HuH-7.5 (cell line): Measurements from ENCODE around the gene MPDZ.
A peak's percentile ranks its signal among the peaks of the same experiment; 100 is the strongest.

Source experiments
- DNase-seq: peaks from one replicate; pipeline ENCODE4 v3.0.0; 2011; ENCODE audit warnings: low spot score

Gene MPDZ

GRCh38 chr9:13279284-13280141, at the start of gene MPDZ:
Gene MPDZ, minus strand, starts transcription at chr9:13279692. Its CDS starts 29,377 bp downstream, at chr9:13250315.
- peak; percentile 61 for DNase-seq

- no peak for DNase-seq
Observed at GRCh38 chr9:13324988-13325387, 45.5 kb upstream of the MPDZ start.

- no peak for DNase-seq
Observed at GRCh38 chr9:13322828-13323550, 43.5 kb upstream of the MPDZ start.

GRCh38 chr9:13318027-13318426, 38.5 kb upstream of the MPDZ start:
- no peak for DNase-seq

- no peak for DNase-seq
Observed at GRCh38 chr9:13296972-13297371, 17.5 kb upstream of the MPDZ start.

GRCh38 chr9:13295556-13295955, 16.1 kb upstream of the MPDZ start:
- DNase-seq, result no peak

GRCh38 chr9:13292782-13293181, 13.3 kb upstream of the MPDZ start:
- DNase-seq, result no peak

GRCh38 chr9:13292158-13292557, 12.7 kb upstream of the MPDZ start:
- DNase-seq, result no peak

GRCh38 chr9:13291718-13292117, 12.2 kb upstream of the MPDZ start:
- DNase-seq, result no peak

- no peak for DNase-seq
Observed at GRCh38 chr9:13284011-13284410, 4.5 kb upstream of the MPDZ start.

- no peak for DNase-seq
Observed at GRCh38 chr9:13282998-13283397, 3.5 kb upstream of the MPDZ start.

- DNase-seq, result no peak
Observed at GRCh38 chr9:13281356-13282016, 2.0 kb upstream of the MPDZ start.

GRCh38 chr9:13278368-13279246, 885 bp downstream of the MPDZ start:
- DNase-seq, result peak; percentile 16

- no peak for DNase-seq
Observed at GRCh38 chr9:13278023-13278367, 1.5 kb downstream of the MPDZ start.

GRCh38 chr9:13274886-13275641, 4.4 kb downstream of the MPDZ start:
- DNase-seq, result no peak

GRCh38 chr9:13270734-13271133, 8.8 kb downstream of the MPDZ start:
- DNase-seq, result no peak

GRCh38 chr9:13269589-13270452, 9.7 kb downstream of the MPDZ start:
- DNase-seq, result no peak

- DNase-seq, result no peak
Observed at GRCh38 chr9:13268469-13268868, 11.0 kb downstream of the MPDZ start.

- DNase-seq, result no peak
Observed at GRCh38 chr9:13267743-13268142, 11.7 kb downstream of the MPDZ start.

- no peak for DNase-seq
Observed at GRCh38 chr9:13266167-13266566, 13.3 kb downstream of the MPDZ start.
